ENCODE results near the gene HABP4. TPM values are rescaled to one million over a fixed set of nuclear protein-coding genes. Genes with fewer than 3 reads are reported as not detected.

The HABP4 gene
- total and polyA plus RNA-seq, 9 of the 15 experiments (the other 6 are each of a cell fraction or from before 2014, with no cell fraction given): 0.38 to 2.4 (median 1.9) TPM

DNA sequence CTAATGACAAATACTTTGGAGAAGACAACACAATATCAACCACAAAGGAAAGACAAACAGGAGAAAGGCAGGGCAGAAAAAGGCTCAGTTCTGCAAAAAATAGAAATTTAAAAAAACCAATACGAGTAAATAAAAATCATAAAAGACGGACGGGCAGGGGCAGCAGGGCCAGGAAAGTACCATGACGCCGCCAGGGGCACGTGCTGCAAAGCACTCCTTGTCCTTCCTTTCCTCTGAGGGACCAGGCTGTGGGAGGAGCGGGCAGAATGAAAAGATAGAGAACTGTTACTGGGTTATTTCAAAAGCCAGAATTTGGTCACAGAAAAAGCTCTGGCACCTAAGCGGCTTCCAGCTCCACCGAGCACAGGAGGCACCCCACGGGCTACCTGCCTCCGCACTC lies 53.9 kb downstream of the HABP4 start:
- Histone ChIP-seq H3K27ac (ENCODE audit: extremely low read depth, low read depth, low read length) (no peak overlapping the region), H3K9me3 (replicated peaks; ENCODE audit: control insufficient read depth, insufficient read depth, low read depth, low read length) (no peaks in the 10 kb centered on the region), H3K4me2 (ENCODE audit: insufficient read depth, low read length) (no peak overlapping the region), H3K9ac (ENCODE audit: insufficient read depth in 1 of 2, low read depth in 2 of 2, low read length in 2 of 2) (no peak overlapping the region), H3K27me3 (ENCODE audit: control insufficient read depth in 2 of 2, insufficient read depth in 2 of 2, low read length in 2 of 2) (peaks cover 0 to 24% of the 10 kb centered on the region in 2 experiments; a peak in 4 of 5 replicates), H3K36me3 (ENCODE audit: control insufficient read depth, insufficient read depth, low read length) (no peaks in the 10 kb centered on the region), H3K4me1 (replicated peaks in 1 of 2; ENCODE audit: control insufficient read depth in 2 of 2, insufficient read depth in 2 of 2, low read length in 2 of 2) (no peaks in the 10 kb centered on the region), H3K79me2 (ENCODE audit: control insufficient read depth, insufficient read depth, low read length) (no peaks in the 10 kb centered on the region), H4K20me1 (replicated peaks; ENCODE audit: control insufficient read depth, insufficient read depth, low read length) (no peaks in the 10 kb centered on the region), H3K9me1 (ENCODE audit: control insufficient read depth, insufficient read depth, low read length) (no peaks in the 10 kb centered on the region), H3K4me3 (no peak overlapping the region), H2AFZ (ENCODE audit: low read depth, low read length) (no peak overlapping the region)
- no TSS peak for BruUV-seq (replicated peaks)
- intact Hi-C loops (cut with micrococcal nuclease): no loop called here
- FAIRE-seq (no peak), DNase-seq (ENCODE audit: extremely low read depth in 1 of 4, low spot score in 3 of 4) (no peak), ATAC-seq (no peak)
- in situ Hi-C loops (cut with MboI): no loop called here
- ChIA-PET POLR2A (no interaction called here), CTCF (ENCODE audit: low intra/inter-chr PET ratio) (no interaction called here)
- 29% methylated on average over 10 of the region's 11 CpGs for WGBS (ENCODE audit: insufficient coverage, low coverage, missing lambda C conversion rate)
- TF ChIP-seq, protein P1, sequence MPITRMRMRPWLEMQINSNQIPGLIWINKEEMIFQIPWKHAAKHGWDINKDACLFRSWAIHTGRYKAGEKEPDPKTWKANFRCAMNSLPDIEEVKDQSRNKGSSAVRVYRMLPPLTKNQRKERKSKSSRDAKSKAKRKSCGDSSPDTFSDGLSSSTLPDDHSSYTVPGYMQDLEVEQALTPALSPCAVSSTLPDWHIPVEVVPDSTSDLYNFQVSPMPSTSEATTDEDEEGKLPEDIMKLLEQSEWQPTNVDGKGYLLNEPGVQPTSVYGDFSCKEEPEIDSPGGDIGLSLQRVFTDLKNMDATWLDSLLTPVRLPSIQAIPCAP (CRISPR knock-in tag; IDR thresholded peaks at IDR 0.05; ENCODE audit: borderline replicate concordance): no peak
- no peak for TF ChIP-seq ZKSCAN3 (CRISPR knock-in tag; IDR thresholded peaks at IDR 0.05)
- TF ChIP-seq VEZF1 (CRISPR knock-in tag; IDR thresholded peaks at IDR 0.05): no peak
- TF ChIP-seq SMARCB1 (IDR thresholded peaks at IDR 0.05; ENCODE audit: insufficient read length, low read depth): no peak
- no peak for TF ChIP-seq TCFL5 (CRISPR knock-in tag; conservative IDR thresholded peaks at IDR 0.05)
- no peak for TF ChIP-seq ZFP36 (IDR thresholded peaks at IDR 0.05; ENCODE audit: low read depth, low read length, partially characterized antibody)
- TF ChIP-seq NFE2L1 (tag; IDR thresholded peaks at IDR 0.05; ENCODE audit: borderline replicate concordance, low read depth): no peak
- TF ChIP-seq SRSF3 (IDR thresholded peaks at IDR 0.05; ENCODE audit: insufficient read depth, low read length): no peak
- TF ChIP-seq ZNF354B (CRISPR knock-in tag; IDR thresholded peaks at IDR 0.05): no peak
- no peak for TF ChIP-seq ZBTB34 (CRISPR knock-in tag; IDR thresholded peaks at IDR 0.05)
- no peak for TF ChIP-seq ZNF785 (CRISPR knock-in tag; IDR thresholded peaks at IDR 0.05)
- no peak for TF ChIP-seq RAD51 (IDR thresholded peaks at IDR 0.05; ENCODE audit: borderline replicate concordance, low read depth)
- TF ChIP-seq RNF2 (IDR thresholded peaks at IDR 0.05): no peak
- no peak for TF ChIP-seq E2F6 (IDR thresholded peaks at IDR 0.05; ENCODE audit: borderline replicate concordance in 1 of 2, extremely low read depth in 1 of 2, insufficient read depth in 1 of 2, insufficient read length in 1 of 2, low read depth in 1 of 2, low read length in 1 of 2, poor library complexity in 1 of 2, severe bottlenecking in 1 of 2)
- no peak for TF ChIP-seq MTF1 (CRISPR knock-in tag; IDR thresholded peaks at IDR 0.05; ENCODE audit: borderline replicate concordance)
- TF ChIP-seq BRCA1 (IDR thresholded peaks at IDR 0.05): no peak
- no peak for TF ChIP-seq BRCA1 (CRISPR knock-in tag; IDR thresholded peaks at IDR 0.05)
- no peak for TF ChIP-seq HMGXB4 (CRISPR knock-in tag; IDR thresholded peaks at IDR 0.05)
